ENCODE data around the gene MLIP.

The MLIP gene

GRCh38 chr6:54115966-54116365 is 4.7 kb downstream of the MLIP start:
- peaks cover 4% of the 10 kb centered on the region for H3K9me3 ChIP-seq (ENCODE audit: control insufficient read depth, low read length)
- H3K4me3 ChIP-seq (ENCODE audit: low read length) = no peak overlapping the region
- DNase-seq (ENCODE audit: low read depth) = no peak
- H3K9ac ChIP-seq (ENCODE audit: low read length) = no peak overlapping the region
- H3K27me3 ChIP-seq (replicated peaks; ENCODE audit: control insufficient read depth, insufficient read depth, low read length) = no peaks in the 10 kb centered on the region
- no peaks in the 10 kb centered on the region for H3K36me3 ChIP-seq (ENCODE audit: control insufficient read depth, insufficient read depth, low read length, severe bottlenecking)
- H3K4me1 ChIP-seq (ENCODE audit: control insufficient read depth, insufficient read depth, low read length) = peaks cover 17% of the 10 kb centered on the region

GRCh38 chr6:54118117-54118516 is 6.9 kb downstream of the MLIP start:
- Histone ChIP-seq H3K4me1 (ENCODE audit: control insufficient read depth, insufficient read depth, low read length) (peaks cover 3% of the 10 kb centered on the region), H3K36me3 (ENCODE audit: control insufficient read depth, insufficient read depth, low read length, severe bottlenecking) (no peaks in the 10 kb centered on the region), H3K27me3 (replicated peaks; ENCODE audit: control insufficient read depth, insufficient read depth, low read length) (no peaks in the 10 kb centered on the region), H3K9ac (ENCODE audit: low read length) (no peak overlapping the region), H3K9me3 (ENCODE audit: control insufficient read depth, low read length) (peaks cover 4% of the 10 kb centered on the region), H3K4me3 (ENCODE audit: low read length) (no peak overlapping the region)
- no peak for DNase-seq (ENCODE audit: low read depth)

- no peak for DNase-seq (ENCODE audit: low read depth)
- H3K9ac ChIP-seq (ENCODE audit: low read length) = no peak overlapping the region
- H3K9me3 ChIP-seq (ENCODE audit: control insufficient read depth, low read length) = no peaks in the 10 kb centered on the region
- H3K4me3 ChIP-seq (ENCODE audit: low read length) = no peak overlapping the region
- no peaks in the 10 kb centered on the region for H3K36me3 ChIP-seq (ENCODE audit: control insufficient read depth, insufficient read depth, low read length, severe bottlenecking)
- no peaks in the 10 kb centered on the region for H3K27me3 ChIP-seq (replicated peaks; ENCODE audit: control insufficient read depth, insufficient read depth, low read length)
- H3K4me1 ChIP-seq (ENCODE audit: control insufficient read depth, insufficient read depth, low read length) = no peaks in the 10 kb centered on the region
Measured at GRCh38 chr6:54125493-54125892, 14.2 kb downstream of the MLIP start.

- Histone ChIP-seq H3K36me3 (ENCODE audit: control insufficient read depth, insufficient read depth, low read length, severe bottlenecking) (no peaks in the 10 kb centered on the region), H3K9ac (ENCODE audit: low read length) (no peak overlapping the region), H3K4me1 (ENCODE audit: control insufficient read depth, insufficient read depth, low read length) (peaks cover 3% of the 10 kb centered on the region), H3K9me3 (ENCODE audit: control insufficient read depth, low read length) (no peaks in the 10 kb centered on the region), H3K27me3 (replicated peaks; ENCODE audit: control insufficient read depth, insufficient read depth, low read length) (no peaks in the 10 kb centered on the region), H3K4me3 (ENCODE audit: low read length) (no peak overlapping the region)
- no peak for DNase-seq (ENCODE audit: low read depth)
Measured at GRCh38 chr6:54130179-54130578, 18.9 kb downstream of the MLIP start.

DNA sequence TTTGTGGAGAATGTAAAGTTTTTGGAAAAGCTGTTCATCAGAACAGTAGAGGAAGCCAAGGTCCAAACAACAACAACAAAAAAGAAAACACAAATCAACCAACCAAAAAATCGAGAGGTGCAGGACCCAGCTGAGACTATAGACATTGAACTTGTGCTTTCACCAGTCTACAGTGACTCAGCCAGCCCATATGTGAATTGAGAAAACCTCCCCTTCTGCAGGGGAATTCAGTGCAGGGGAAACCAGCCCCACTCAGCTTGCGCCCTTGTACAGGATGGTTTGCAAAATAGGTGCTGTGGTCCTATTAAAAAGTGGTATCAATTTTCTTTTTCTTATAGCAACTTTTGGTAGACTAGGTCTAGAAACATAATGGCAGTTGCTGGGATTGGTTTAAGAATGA is 21.3 kb downstream of the MLIP start:
- Histone ChIP-seq H3K36me3 (ENCODE audit: control insufficient read depth, insufficient read depth, low read length, severe bottlenecking) (no peaks in the 10 kb centered on the region), H3K27me3 (replicated peaks; ENCODE audit: control insufficient read depth, insufficient read depth, low read length) (no peaks in the 10 kb centered on the region), H3K9ac (ENCODE audit: low read length) (no peak overlapping the region), H3K4me1 (ENCODE audit: control insufficient read depth, insufficient read depth, low read length) (peaks cover 14% of the 10 kb centered on the region), H3K4me3 (ENCODE audit: low read length) (no peak overlapping the region), H3K9me3 (ENCODE audit: control insufficient read depth, low read length) (no peaks in the 10 kb centered on the region)
- DNase-seq (ENCODE audit: low read depth) = no peak

GRCh38 chr6:54133186-54133585 is 21.9 kb downstream of the MLIP start:
- Histone ChIP-seq H3K4me1 (ENCODE audit: control insufficient read depth, insufficient read depth, low read length) (peaks cover 14% of the 10 kb centered on the region), H3K36me3 (ENCODE audit: control insufficient read depth, insufficient read depth, low read length, severe bottlenecking) (no peaks in the 10 kb centered on the region), H3K27me3 (replicated peaks; ENCODE audit: control insufficient read depth, insufficient read depth, low read length) (no peaks in the 10 kb centered on the region), H3K4me3 (ENCODE audit: low read length) (no peak overlapping the region), H3K9ac (ENCODE audit: low read length) (no peak overlapping the region), H3K9me3 (ENCODE audit: control insufficient read depth, low read length) (no peaks in the 10 kb centered on the region)
- DNase-seq (ENCODE audit: low read depth) = no peak

DNA sequence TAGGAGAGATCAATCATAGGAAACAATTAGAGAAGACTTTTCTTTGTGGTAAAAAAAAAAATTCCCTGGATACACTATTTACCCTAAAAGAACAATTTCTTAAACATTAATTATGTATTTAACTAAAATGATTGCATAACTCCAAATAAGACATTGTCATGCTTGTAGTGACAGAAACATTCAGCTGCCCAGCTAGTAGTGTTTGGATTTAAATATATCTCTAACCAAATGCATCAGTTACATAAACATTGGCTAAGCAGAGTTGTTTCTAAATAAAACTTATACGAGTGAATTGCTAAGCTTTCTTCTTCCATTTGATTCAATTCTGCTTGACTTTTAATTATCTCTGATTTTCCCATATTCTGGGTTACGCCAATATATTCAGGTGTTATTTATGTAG is 23.7 kb downstream of the MLIP start:
- Histone ChIP-seq H3K9ac (ENCODE audit: low read length) (no peak overlapping the region), H3K27me3 (replicated peaks; ENCODE audit: control insufficient read depth, insufficient read depth, low read length) (no peaks in the 10 kb centered on the region), H3K4me1 (ENCODE audit: control insufficient read depth, insufficient read depth, low read length) (peaks cover 14% of the 10 kb centered on the region), H3K9me3 (ENCODE audit: control insufficient read depth, low read length) (no peaks in the 10 kb centered on the region), H3K36me3 (ENCODE audit: control insufficient read depth, insufficient read depth, low read length, severe bottlenecking) (no peaks in the 10 kb centered on the region), H3K4me3 (ENCODE audit: low read length) (no peak overlapping the region)
- peak; percentile 30 for DNase-seq (ENCODE audit: low read depth)

GRCh38 chr6:54135665-54136369 is 24.6 kb downstream of the MLIP start:
- Histone ChIP-seq H3K9me3 (ENCODE audit: control insufficient read depth, low read length) (no peaks in the 10 kb centered on the region), H3K4me1 (ENCODE audit: control insufficient read depth, insufficient read depth, low read length) (peaks cover 14% of the 10 kb centered on the region)

GRCh38 chr6:54138795-54139194 is 27.6 kb downstream of the MLIP start:
- Histone ChIP-seq H3K9ac (ENCODE audit: low read length) (no peak overlapping the region), H3K4me3 (ENCODE audit: low read length) (no peak overlapping the region), H3K4me1 (ENCODE audit: control insufficient read depth, insufficient read depth, low read length) (peaks cover 14% of the 10 kb centered on the region), H3K9me3 (ENCODE audit: control insufficient read depth, low read length) (no peaks in the 10 kb centered on the region), H3K36me3 (ENCODE audit: control insufficient read depth, insufficient read depth, low read length, severe bottlenecking) (no peaks in the 10 kb centered on the region), H3K27me3 (replicated peaks; ENCODE audit: control insufficient read depth, insufficient read depth, low read length) (no peaks in the 10 kb centered on the region)
- no peak for DNase-seq (ENCODE audit: low read depth)

More at GRCh38 chr6:54135665-54136369, 24.6 kb downstream of the MLIP start:
- Histone ChIP-seq H3K9ac (ENCODE audit: low read length) (no peak overlapping the region), H3K4me3 (ENCODE audit: low read length) (peak overlapping the region; percentile 17), H3K27me3 (replicated peaks; ENCODE audit: control insufficient read depth, insufficient read depth, low read length) (no peaks in the 10 kb centered on the region), H3K36me3 (ENCODE audit: control insufficient read depth, insufficient read depth, low read length, severe bottlenecking) (no peaks in the 10 kb centered on the region)
- DNase-seq (ENCODE audit: low read depth) = peak; percentile 55

- no peaks in the 10 kb centered on the region for H3K9me3 ChIP-seq (ENCODE audit: control insufficient read depth, low read length)
- H3K27me3 ChIP-seq (replicated peaks; ENCODE audit: control insufficient read depth, insufficient read depth, low read length) = no peaks in the 10 kb centered on the region
- DNase-seq (ENCODE audit: low read depth) = no peak
Measured at GRCh38 chr6:54140811-54141210, 29.6 kb downstream of the MLIP start.

DNA sequence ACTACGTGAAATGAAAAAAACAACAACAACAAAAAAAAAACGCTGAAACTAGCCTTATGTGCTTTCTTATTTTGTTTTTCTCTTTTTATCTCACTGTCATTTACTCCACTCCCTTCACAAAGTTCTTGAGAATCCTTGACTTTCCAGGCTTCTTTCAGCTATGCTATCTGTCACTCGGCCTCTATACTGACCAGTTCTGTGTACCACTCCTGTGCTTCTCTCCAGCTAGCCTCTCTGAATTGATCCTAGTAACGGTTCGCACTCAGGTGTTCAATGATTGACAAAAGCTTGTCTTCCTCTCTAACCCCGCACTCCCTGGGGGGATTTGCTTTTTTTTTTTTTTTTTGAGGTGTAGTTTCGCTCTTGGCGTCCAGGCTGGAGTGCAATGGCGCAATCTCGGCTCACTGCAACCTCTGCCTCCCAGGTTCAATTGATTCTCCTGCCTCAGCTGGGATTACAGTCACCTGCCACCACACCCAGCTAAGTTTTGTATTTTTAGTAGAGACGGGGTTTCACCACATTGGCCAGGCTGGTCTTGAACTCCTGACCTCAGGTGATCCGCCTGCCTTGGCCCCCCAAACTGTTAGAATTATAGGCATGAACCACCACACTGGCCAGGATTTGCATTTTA is 31.8 kb downstream of the MLIP start:
- Histone ChIP-seq H3K9ac (ENCODE audit: low read length) (no peak overlapping the region), H3K4me3 (ENCODE audit: low read length) (no peak overlapping the region), H3K27me3 (replicated peaks; ENCODE audit: control insufficient read depth, insufficient read depth, low read length) (no peaks in the 10 kb centered on the region), H3K9me3 (ENCODE audit: control insufficient read depth, low read length) (no peaks in the 10 kb centered on the region), H3K4me1 (ENCODE audit: control insufficient read depth, insufficient read depth, low read length) (no peaks in the 10 kb centered on the region), H3K36me3 (ENCODE audit: control insufficient read depth, insufficient read depth, low read length, severe bottlenecking) (no peaks in the 10 kb centered on the region)
- DNase-seq (ENCODE audit: low read depth) = no peak

More at GRCh38 chr6:54140811-54141210, 29.6 kb downstream of the MLIP start:
- no peak overlapping the region for H3K4me3 ChIP-seq (ENCODE audit: low read length)
- H3K4me1 ChIP-seq (ENCODE audit: control insufficient read depth, insufficient read depth, low read length) = peaks cover 7% of the 10 kb centered on the region
- no peaks in the 10 kb centered on the region for H3K36me3 ChIP-seq (ENCODE audit: control insufficient read depth, insufficient read depth, low read length, severe bottlenecking)
- H3K9ac ChIP-seq (ENCODE audit: low read length) = no peak overlapping the region

All from adipocyte (in vitro differentiated cells).